ENCODE measurements around the gene HAUS3. TPM values are rescaled to one million over a fixed set of nuclear protein-coding genes. Genes with fewer than 3 reads are reported as not detected.

The HAUS3 gene
- total RNA-seq, 1 experiment from 2014 or later: 18.0 TPM

DNA sequence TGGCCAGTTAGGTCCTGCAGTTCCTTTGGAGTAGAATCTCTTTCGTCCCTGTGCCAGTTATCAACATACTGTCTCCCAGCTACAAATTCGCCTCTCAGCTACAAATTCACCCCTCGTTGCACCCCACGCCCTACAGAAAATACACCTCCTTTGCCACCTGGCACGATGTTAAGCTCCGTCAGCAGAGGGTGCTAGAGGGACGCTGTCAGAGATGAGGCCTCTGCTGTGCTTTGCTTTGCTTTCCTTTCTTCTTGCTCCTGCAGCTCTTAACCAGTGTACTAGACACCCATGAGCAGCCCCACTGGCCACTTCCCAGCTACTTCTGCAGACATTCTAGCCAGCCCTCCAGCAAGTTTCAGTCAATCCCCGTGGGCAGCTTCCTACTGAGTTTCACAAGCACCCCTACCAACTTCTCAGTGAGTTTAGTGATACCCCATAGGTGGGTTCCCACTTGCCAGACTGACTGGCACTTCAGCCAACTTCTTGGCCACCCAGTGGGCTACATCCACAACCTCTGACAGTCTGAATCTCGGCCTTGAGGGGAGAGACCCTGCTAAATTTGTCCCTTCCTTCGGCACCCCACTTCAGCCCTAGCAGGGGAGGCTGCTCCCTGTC, 21.8 kb downstream of the HAUS3 start:
- Histone ChIP-seq H4K8ac (replicated peaks; ENCODE audit: insufficient read length, low read depth, low read length) (no peak overlapping the region), H3K23me2 (ENCODE audit: insufficient read length, low read depth, low read length, poor library complexity, severe bottlenecking) (no peaks in the 10 kb centered on the region), H3K4me2 (ENCODE audit: insufficient read depth, insufficient read length, low read length) (no peak overlapping the region), H4K20me1 (ENCODE audit: control insufficient read depth, insufficient read depth, insufficient read length) (no peaks in the 10 kb centered on the region), H4K91ac (ENCODE audit: insufficient read length, low read depth, low read length) (no peak overlapping the region), H3K18ac (ENCODE audit: insufficient read length, low read depth, low read length) (no peak overlapping the region), H4K5ac (ENCODE audit: insufficient read length, low read depth, low read length) (no peak overlapping the region), H3K56ac (ENCODE audit: insufficient read length, low read depth, low read length) (no peak overlapping the region), H3K4ac (ENCODE audit: low read depth, low read length) (no peak overlapping the region), H3K79me2 (ENCODE audit: insufficient read depth, low read length) (no peaks in the 10 kb centered on the region), H2BK120ac (ENCODE audit: low read depth, low read length, poor library complexity, severe bottlenecking) (no peak overlapping the region), H3K4me1 (ENCODE audit: insufficient read depth, low read length) (peaks cover 21% of the 10 kb centered on the region), H3K27ac (ENCODE audit: insufficient read length, low read depth, low read length) (no peak overlapping the region), H3K23ac (ENCODE audit: insufficient read length, low read depth, low read length) (no peak overlapping the region), H3K9ac (ENCODE audit: extremely low read depth, insufficient read length, low read length) (no peak overlapping the region), H2BK5ac (ENCODE audit: insufficient read length, low read length) (no peak overlapping the region), H2AK5ac (ENCODE audit: insufficient read length, low read length) (no peak overlapping the region), H2BK20ac (ENCODE audit: low read depth, low read length, poor library complexity, severe bottlenecking) (no peak overlapping the region), H3T11ph (ENCODE audit: low read length) (no peak overlapping the region), H2BK12ac (ENCODE audit: insufficient read length, low read depth, low read length) (no peak overlapping the region), H2BK15ac (ENCODE audit: low read depth, low read length) (no peak overlapping the region), H3K14ac (ENCODE audit: insufficient read depth, low read length) (no peak overlapping the region), H3K9me3 (ENCODE audit: control insufficient read depth, low read depth, low read length) (no peaks in the 10 kb centered on the region), H2AFZ (ENCODE audit: low read length) (no peak overlapping the region), H3K79me1 (ENCODE audit: insufficient read depth, low read depth, low read length, poor library complexity, severe bottlenecking) (no peaks in the 10 kb centered on the region), H3K27me3 (ENCODE audit: insufficient read depth, low read length) (no peaks in the 10 kb centered on the region)
- H3K36me3 Mint-ChIP-seq (ENCODE audit: insufficient read depth in 1 of 3, low read depth in 3 of 3): peaks cover 0 to 1% (median 0%) of the 10 kb centered on the region in 3 experiments; a peak in 1 of 7 replicates
- peak overlapping the region in 1 of 2 experiments; percentile 25; a peak in 2 of 5 replicates for H3K4me3 Mint-ChIP-seq
- DNase-seq: peak; percentile 83
- no peaks in the 10 kb centered on the region; the same call in 1 of the 2 replicates for H3K27me3 Mint-ChIP-seq (ENCODE audit: low read depth)
- H3K9me3 Mint-ChIP-seq: no peaks in the 10 kb centered on the region
- H3K27ac Mint-ChIP-seq: peak overlapping the region in 1 of 3 experiments; percentile 89; a peak in 4 of 7 replicates
- peaks cover 48 to 50% of the 10 kb centered on the region in 2 experiments for H3K4me1 Mint-ChIP-seq
- no CpG with 5 or more reads among the region's 10 CpGs for WGBS (ENCODE audit: extremely low coverage, insufficient read length, low lambda C conversion rate)
- TF ChIP-seq, protein P1, sequence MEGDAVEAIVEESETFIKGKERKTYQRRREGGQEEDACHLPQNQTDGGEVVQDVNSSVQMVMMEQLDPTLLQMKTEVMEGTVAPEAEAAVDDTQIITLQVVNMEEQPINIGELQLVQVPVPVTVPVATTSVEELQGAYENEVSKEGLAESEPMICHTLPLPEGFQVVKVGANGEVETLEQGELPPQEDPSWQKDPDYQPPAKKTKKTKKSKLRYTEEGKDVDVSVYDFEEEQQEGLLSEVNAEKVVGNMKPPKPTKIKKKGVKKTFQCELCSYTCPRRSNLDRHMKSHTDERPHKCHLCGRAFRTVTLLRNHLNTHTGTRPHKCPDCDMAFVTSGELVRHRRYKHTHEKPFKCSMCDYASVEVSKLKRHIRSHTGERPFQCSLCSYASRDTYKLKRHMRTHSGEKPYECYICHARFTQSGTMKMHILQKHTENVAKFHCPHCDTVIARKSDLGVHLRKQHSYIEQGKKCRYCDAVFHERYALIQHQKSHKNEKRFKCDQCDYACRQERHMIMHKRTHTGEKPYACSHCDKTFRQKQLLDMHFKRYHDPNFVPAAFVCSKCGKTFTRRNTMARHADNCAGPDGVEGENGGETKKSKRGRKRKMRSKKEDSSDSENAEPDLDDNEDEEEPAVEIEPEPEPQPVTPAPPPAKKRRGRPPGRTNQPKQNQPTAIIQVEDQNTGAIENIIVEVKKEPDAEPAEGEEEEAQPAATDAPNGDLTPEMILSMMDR (conservative IDR thresholded peaks at IDR 0.05): peak; percentile 90
